Esophagus (tissue), 2 donors: ENCODE results near the gene PCGF2. TPM values are rescaled to one million over a fixed set of nuclear protein-coding genes. Genes with fewer than 3 reads are reported as not detected.
A peak's percentile ranks its signal among the peaks of the same experiment; 100 is the strongest.

ENCODE experiments used
- H3K27ac ChIP-seq, 2 donors: one replicate each; pipeline ENCODE4 v1.5.1; 2013; ENCODE audit warnings: low read depth in 2 of 2, mild to moderate bottlenecking in 2 of 2, inconsistent platforms in 1 of 2, low read length in 1 of 2, moderate library complexity in 1 of 2
- H3K27me3 ChIP-seq, 2 donors: one replicate each; pipeline ENCODE4 v1.6.1; 2013; ENCODE audit warnings: low read length in 2 of 2, control low read depth in 1 of 2, mild to moderate bottlenecking in 1 of 2; ENCODE audit not compliant: insufficient read depth in 2 of 2, control insufficient read depth in 1 of 2
- H3K36me3 ChIP-seq, 2 donors: one replicate each; pipeline ENCODE4 v1.6.1; 2013; ENCODE audit warnings: low read length in 1 of 2; ENCODE audit not compliant: control insufficient read depth in 2 of 2, insufficient read depth in 2 of 2
- H3K4me1 ChIP-seq, 2 donors: one replicate each; pipeline ENCODE4 v1.6.1; 2013; ENCODE audit warnings: low read length in 1 of 2; ENCODE audit not compliant: control insufficient read depth in 2 of 2, insufficient read depth in 2 of 2
- H3K4me3 ChIP-seq, 2 donors: one replicate each; pipeline ENCODE4 v1.5.1; 2013; ENCODE audit warnings: low read length in 2 of 2, mild to moderate bottlenecking in 2 of 2, low read depth in 1 of 2, moderate library complexity in 1 of 2
- H3K9me3 ChIP-seq, 2 donors: one replicate each; pipeline ENCODE4 v1.6.1; 2013; ENCODE audit warnings: mild to moderate bottlenecking in 2 of 2, low read depth in 1 of 2, low read length in 1 of 2, moderate library complexity in 1 of 2; ENCODE audit not compliant: control insufficient read depth in 2 of 2, insufficient read depth in 1 of 2
- WGBS, 2 donors: extraction: QIAGEN DNeasy Blood & Tissue Kit; methylation state at CpG; one replicate each; pipeline ENCODE4 v1.1.7; 2013; 5-methylcytosine and 5-hydroxymethylcytosine counted together
- polyA plus RNA-seq, 2 donors: library from polyadenylated mRNA; stranded (reverse); fragments of 200-250 nt; gene quantifications; one replicate each; pipeline ENCODE4 v1.2.3, GENCODE V29; 2013
- donor health status: healthy with polysubstance abuse.
- donor health status: Bipolar disorder and iron deficiency.

PCGF2 gene
- polyA plus RNA-seq, 2 donors, result 9.4 to 22.4 TPM

DNA sequence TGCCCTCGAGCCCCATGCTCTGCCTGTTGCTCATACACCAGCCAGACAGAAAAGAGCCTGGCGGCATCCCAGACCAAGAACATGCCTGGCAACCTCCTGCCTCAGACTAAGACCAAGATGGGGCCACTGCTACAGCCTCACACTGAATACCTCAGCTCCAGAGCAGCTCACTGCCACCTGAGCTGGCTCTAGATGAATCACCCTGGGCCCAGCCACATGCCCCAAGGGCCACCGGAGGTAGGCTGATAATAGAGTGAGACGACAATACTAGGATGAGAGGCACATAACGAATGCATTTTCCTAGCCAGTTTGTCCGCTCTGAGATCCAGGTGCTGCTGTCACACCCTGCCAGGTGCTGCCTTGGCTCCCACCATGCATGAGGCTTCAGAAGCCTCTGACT is 38.2 kb upstream of the PCGF2 start:
- H3K4me3 ChIP-seq, result no peak overlapping the region
- no peaks in the 10 kb centered on the region for H3K9me3 ChIP-seq
- peaks cover 20 to 30% of the 10 kb centered on the region in 2 donors for H3K36me3 ChIP-seq
- H3K4me1 ChIP-seq, result peaks cover 2 to 3% of the 10 kb centered on the region in 2 donors
- no peaks in the 10 kb centered on the region for H3K27me3 ChIP-seq
- 51 to 63% methylated on average over 6 of the region's 6 CpGs for WGBS, 2 donors
- H3K27ac ChIP-seq, result peak overlapping the region; percentile 17 to 19

DNA sequence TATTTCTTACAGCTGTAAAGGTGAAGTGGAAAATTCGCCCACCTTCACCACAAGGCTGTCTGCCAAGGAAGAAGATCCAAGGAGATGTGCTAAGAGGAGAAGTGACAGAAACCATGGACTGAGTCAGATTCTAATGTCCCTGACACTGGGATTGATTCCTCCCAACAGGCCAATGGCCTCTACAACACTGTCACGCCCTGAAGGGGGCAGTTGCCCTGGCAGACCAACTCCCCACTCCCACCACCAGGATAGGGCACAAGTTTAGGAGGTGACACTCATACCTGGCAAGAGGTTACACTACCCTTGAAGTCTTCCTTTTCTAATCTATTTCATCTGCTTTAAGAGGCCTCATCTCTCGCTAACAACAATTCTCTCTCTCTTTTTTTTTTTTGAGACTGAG is 35.1 kb upstream of the PCGF2 start:
- Histone ChIP-seq H3K4me1 (peaks cover 2 to 3% of the 10 kb centered on the region in 2 donors), H3K4me3 (no peak overlapping the region), H3K9me3 (no peaks in the 10 kb centered on the region), H3K36me3 (peaks cover 42 to 60% of the 10 kb centered on the region in 2 donors), H3K27ac (no peak overlapping the region), H3K27me3 (no peaks in the 10 kb centered on the region)
- WGBS, 2 donors, result 89 to 96% methylated on average over 3 of the region's 3 CpGs

- 86 to 88% methylated on average over 23 of the region's 23 CpGs for WGBS, 2 donors
- peaks cover 0 to 2% of the 10 kb centered on the region in 2 donors for H3K4me1 ChIP-seq
- peaks cover 34 to 65% of the 10 kb centered on the region in 2 donors for H3K36me3 ChIP-seq
- no peaks in the 10 kb centered on the region for H3K27me3 ChIP-seq
- no peaks in the 10 kb centered on the region for H3K9me3 ChIP-seq
- H3K27ac ChIP-seq, result no peak overlapping the region
- H3K4me3 ChIP-seq, result no peak overlapping the region
Measured at GRCh38 chr17:38779965-38780752, 32.0 kb upstream of the PCGF2 start.

- Histone ChIP-seq H3K4me1 (no peaks in the 10 kb centered on the region), H3K4me3 (no peak overlapping the region), H3K27me3 (no peaks in the 10 kb centered on the region), H3K9me3 (no peaks in the 10 kb centered on the region), H3K27ac (no peak overlapping the region), H3K36me3 (peaks cover 46 to 64% of the 10 kb centered on the region in 2 donors)
- WGBS, 2 donors, result 78 to 80% methylated on average over 7 of the region's 7 CpGs
Measured at GRCh38 chr17:38777641-38778250, 29.6 kb upstream of the PCGF2 start.

GRCh38 chr17:38773258-38773657 is 25.1 kb upstream of the PCGF2 start:
- no peak overlapping the region for H3K27ac ChIP-seq
- no peaks in the 10 kb centered on the region for H3K4me1 ChIP-seq
- H3K36me3 ChIP-seq, result peaks cover 33 to 48% of the 10 kb centered on the region in 2 donors
- H3K27me3 ChIP-seq, result no peaks in the 10 kb centered on the region
- no peaks in the 10 kb centered on the region for H3K9me3 ChIP-seq
- no peak overlapping the region for H3K4me3 ChIP-seq

DNA sequence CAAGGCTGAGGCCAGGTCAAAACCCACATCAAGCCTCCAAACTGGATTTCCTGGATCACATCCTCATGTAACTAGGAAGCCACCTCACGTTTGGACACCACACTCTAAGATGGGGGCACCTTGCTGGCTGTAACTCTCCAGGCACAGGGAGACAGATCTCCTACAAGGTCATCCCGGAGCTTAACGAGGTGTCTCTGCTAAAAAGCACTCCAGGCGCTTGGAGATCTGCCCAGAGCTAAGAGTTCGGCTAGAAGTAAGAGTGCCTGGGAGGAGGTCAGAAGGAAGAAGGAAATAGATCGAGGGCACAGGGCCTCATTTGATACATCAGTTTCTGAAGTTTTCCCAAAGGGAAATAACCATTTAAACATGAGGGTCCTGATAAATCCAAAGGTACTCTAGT is 20.3 kb upstream of the PCGF2 start:
- peaks cover 30 to 59% of the 10 kb centered on the region in 2 donors for H3K36me3 ChIP-seq
- no peaks in the 10 kb centered on the region for H3K9me3 ChIP-seq
- WGBS, 2 donors, result 52 to 65% methylated on average over 6 of the region's 6 CpGs
- no peak overlapping the region for H3K27ac ChIP-seq
- H3K4me3 ChIP-seq, result no peak overlapping the region
- no peaks in the 10 kb centered on the region for H3K27me3 ChIP-seq
- H3K4me1 ChIP-seq, result no peaks in the 10 kb centered on the region

- Histone ChIP-seq H3K27ac (no peak overlapping the region), H3K4me3 (no peak overlapping the region), H3K9me3 (no peaks in the 10 kb centered on the region), H3K27me3 (no peaks in the 10 kb centered on the region), H3K36me3 (peaks cover 38 to 67% of the 10 kb centered on the region in 2 donors), H3K4me1 (no peaks in the 10 kb centered on the region)
- WGBS, 2 donors, result 83 to 91% methylated on average over 5 of the region's 5 CpGs
Measured at GRCh38 chr17:38766341-38766740, 18.2 kb upstream of the PCGF2 start.

DNA sequence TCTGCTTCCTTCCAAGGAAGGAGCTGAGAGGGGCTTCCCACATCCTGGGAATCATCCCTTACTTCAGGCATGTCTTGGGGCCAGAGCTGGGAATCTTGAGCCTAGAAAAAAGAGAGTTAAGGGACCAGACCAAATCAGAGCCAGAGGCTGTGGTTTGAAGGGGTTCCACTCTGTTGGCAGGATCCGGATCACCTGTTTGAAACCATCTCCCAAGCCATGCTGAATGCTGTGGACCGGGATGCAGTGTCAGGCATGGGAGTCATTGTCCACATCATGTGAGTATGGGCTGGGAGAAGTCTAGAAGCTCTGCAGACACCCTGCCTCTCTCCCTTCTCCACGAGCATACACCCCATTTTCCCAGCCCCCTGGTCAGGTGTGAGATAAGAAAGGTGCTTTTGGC is 14.1 kb upstream of the PCGF2 start:
- no peaks in the 10 kb centered on the region for H3K27me3 ChIP-seq
- H3K36me3 ChIP-seq, result peaks cover 17 to 60% of the 10 kb centered on the region in 2 donors
- H3K4me1 ChIP-seq, result no peaks in the 10 kb centered on the region
- 82% methylated on average over 3 of the region's 3 CpGs for WGBS, 2 donors
- H3K9me3 ChIP-seq, result no peaks in the 10 kb centered on the region
- no peak overlapping the region for H3K4me3 ChIP-seq
- no peak overlapping the region for H3K27ac ChIP-seq

DNA sequence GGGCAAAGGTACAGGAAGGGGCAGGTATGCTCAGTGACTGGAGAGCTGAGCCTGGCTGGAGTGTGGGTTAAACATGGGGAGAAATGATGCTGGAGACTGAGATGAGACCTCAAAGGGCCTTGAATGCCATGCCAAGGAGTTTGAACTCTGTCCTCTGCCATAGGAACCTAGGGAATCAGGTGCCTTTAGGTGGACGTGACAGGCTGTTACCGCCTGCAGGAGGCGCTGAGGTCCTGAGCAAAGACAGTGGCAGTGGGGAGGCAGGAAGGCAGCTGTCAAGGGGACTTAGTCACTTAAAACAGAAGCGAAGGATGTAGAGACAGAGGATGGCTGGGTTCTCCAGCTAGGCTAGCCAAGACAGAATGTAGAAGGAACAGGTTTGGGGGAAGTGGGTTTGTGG is 13.5 kb upstream of the PCGF2 start:
- H3K4me1 ChIP-seq, result no peaks in the 10 kb centered on the region
- H3K27ac ChIP-seq, result no peak overlapping the region
- WGBS, 2 donors, result 76 to 80% methylated on average over 4 of the region's 4 CpGs
- H3K36me3 ChIP-seq, result peaks cover 15 to 56% of the 10 kb centered on the region in 2 donors
- H3K27me3 ChIP-seq, result no peaks in the 10 kb centered on the region
- H3K4me3 ChIP-seq, result no peak overlapping the region
- no peaks in the 10 kb centered on the region for H3K9me3 ChIP-seq
